WTC11 (cell line): ENCODE data around the gene SYNPO2. TPM values are rescaled to one million over a fixed set of nuclear protein-coding genes. Genes with fewer than 3 reads are reported as not detected.

Experiments
- ATAC-seq: fragments of 200-7000 bp; cut with Tn5 transposase; 2 replicates; pipeline ENCODE4 v1.10.0; 2021; ENCODE audit warnings: mild to moderate bottlenecking, moderate library complexity
- CTCF ChIA-PET: fragments of 300-600 bp; sonication (Branson Sonifier 250); formaldehyde crosslinking; loops from one replicate; lab custom pipeline; 2021; ENCODE audit warnings: antibody characterized with exemption; lab: Charles Lee
- POLR2A ChIA-PET: fragments of 350-600 bp; sonication (Branson Sonifier 250); formaldehyde crosslinking; loops from one replicate; lab custom pipeline; 2021; ENCODE audit warnings: antibody characterized with exemption; lab: Charles Lee
- DNase-seq: peaks from one replicate; pipeline ENCODE4 v3.0.0; 2021; ENCODE audit warnings: low spot score
- H3K27ac Mint-ChIP-seq: 2 replicates; pipeline ENCODE4 v1.8.0; 2021; ENCODE audit warnings: mixed read lengths
- H3K27me3 Mint-ChIP-seq: 2 replicates; pipeline ENCODE4 v1.8.0; 2021; ENCODE audit warnings: low read depth, mild to moderate bottlenecking, moderate library complexity, mixed read lengths
- H3K36me3 Mint-ChIP-seq: 2 replicates; pipeline ENCODE4 v1.8.0; 2021; ENCODE audit warnings: mixed read lengths
- H3K4me1 Mint-ChIP-seq: 2 replicates; pipeline ENCODE4 v1.8.0; 2022; ENCODE audit warnings: mixed read lengths
- H3K4me3 Mint-ChIP-seq: 2 replicates; pipeline ENCODE4 v1.8.0; 2021; ENCODE audit warnings: mild to moderate bottlenecking, moderate library complexity, mixed read lengths
- H3K9me3 Mint-ChIP-seq: 2 replicates; pipeline ENCODE4 v1.8.0; 2021; ENCODE audit warnings: mixed read lengths
- ATF1 ChIP-seq: sonication (generic); formaldehyde crosslinking; IDR thresholded peaks from 2 replicates; pipeline ENCODE4 v1.8.1; 2023; ENCODE audit warnings: mild to moderate bottlenecking, moderate library complexity, missing genetic modification reagents
- ATF3 ChIP-seq: sonication (generic); formaldehyde crosslinking; conservative IDR thresholded peaks from 2 replicates; pipeline ENCODE4 v1.8.1; 2022; ENCODE audit warnings: mild to moderate bottlenecking, missing genetic modification reagents
- E2F5 ChIP-seq: sonication (generic); formaldehyde crosslinking; IDR thresholded peaks from 2 replicates; pipeline ENCODE4 v1.8.1; 2022; ENCODE audit warnings: mild to moderate bottlenecking, moderate library complexity, missing genetic modification reagents
- FOXJ3 ChIP-seq: sonication (generic); formaldehyde crosslinking; IDR thresholded peaks from 2 replicates; pipeline ENCODE4 v1.9.0; 2021; ENCODE audit warnings: missing genetic modification reagents, mild to moderate bottlenecking, borderline replicate concordance
- FOXK1 ChIP-seq: sonication (generic); formaldehyde crosslinking; IDR thresholded peaks from 2 replicates; pipeline ENCODE4 v1.8.0; 2022; ENCODE audit warnings: mild to moderate bottlenecking, moderate library complexity, missing genetic modification reagents
- GABPB1 ChIP-seq: sonication (generic); formaldehyde crosslinking; IDR thresholded peaks from 2 replicates; pipeline ENCODE4 v1.8.1; 2023; ENCODE audit warnings: mild to moderate bottlenecking, missing genetic modification reagents
- GTF2I ChIP-seq: fragments of 250-450 bp; sonication (Bioruptor Pico); conservative IDR thresholded peaks from 2 replicates; pipeline ENCODE4 v1.4.0; 2021; ENCODE audit warnings: mild to moderate bottlenecking
- MAX ChIP-seq: sonication (generic); formaldehyde crosslinking; IDR thresholded peaks from 2 replicates; pipeline ENCODE4 v1.8.0; 2022; ENCODE audit warnings: mild to moderate bottlenecking, missing genetic modification reagents
- NFYB ChIP-seq: sonication (generic); formaldehyde crosslinking; conservative IDR thresholded peaks from 2 replicates; pipeline ENCODE4 v1.8.0; 2022; ENCODE audit warnings: low read depth, missing genetic modification reagents
- NR1H2 ChIP-seq: sonication (generic); formaldehyde crosslinking; IDR thresholded peaks from 2 replicates; pipeline ENCODE4 v1.9.0; 2021; ENCODE audit warnings: mild to moderate bottlenecking, moderate library complexity, missing genetic modification reagents
- NR2C2 ChIP-seq: sonication (generic); formaldehyde crosslinking; IDR thresholded peaks from 2 replicates; pipeline ENCODE4 v1.8.0; 2022; ENCODE audit warnings: mild to moderate bottlenecking, missing genetic modification reagents
- PRDM15 ChIP-seq: sonication (generic); formaldehyde crosslinking; IDR thresholded peaks from 2 replicates; pipeline ENCODE4 v1.8.0; 2022; ENCODE audit warnings: missing genetic modification reagents
- SMAD4 ChIP-seq: sonication (generic); formaldehyde crosslinking; IDR thresholded peaks from 2 replicates; pipeline ENCODE4 v1.8.0; 2022; ENCODE audit warnings: mild to moderate bottlenecking, missing genetic modification reagents
- ZBTB43 ChIP-seq: sonication (generic); formaldehyde crosslinking; IDR thresholded peaks from 2 replicates; pipeline ENCODE4 v1.8.1; 2023; ENCODE audit warnings: mild to moderate bottlenecking, missing genetic modification reagents
- ZMAT4 ChIP-seq: fragments of 250-450 bp; sonication (Bioruptor Pico); IDR thresholded peaks from 2 replicates; pipeline ENCODE4 v1.9.0; 2021; ENCODE audit warnings: mild to moderate bottlenecking
- ZNF423 ChIP-seq: fragments of 250-450 bp; sonication (Bioruptor Pico); IDR thresholded peaks from 2 replicates; pipeline ENCODE4 v2.1.2; 2022; ENCODE audit warnings: mild to moderate bottlenecking, moderate library complexity
- total RNA-seq: library from RNA; stranded (reverse); gene quantifications from 3 replicates; pipeline ENCODE4 v1.2.3, GENCODE V29; 2021
- TF ChIP-seq, protein P1 (sequence below): sonication (generic); formaldehyde crosslinking; IDR thresholded peaks from 2 replicates; pipeline ENCODE4 v1.8.0; 2022; ENCODE audit warnings: mild to moderate bottlenecking, missing genetic modification reagents
- TF ChIP-seq, protein P2 (sequence below): fragments of 250-450 bp; sonication (Bioruptor Pico); IDR thresholded peaks from 2 replicates; pipeline ENCODE4 v1.9.0; 2021; ENCODE audit warnings: mild to moderate bottlenecking, borderline replicate concordance

The SYNPO2 gene
- total RNA-seq, 1 experiment from 2014 or later, result 1.9 TPM

DNA sequence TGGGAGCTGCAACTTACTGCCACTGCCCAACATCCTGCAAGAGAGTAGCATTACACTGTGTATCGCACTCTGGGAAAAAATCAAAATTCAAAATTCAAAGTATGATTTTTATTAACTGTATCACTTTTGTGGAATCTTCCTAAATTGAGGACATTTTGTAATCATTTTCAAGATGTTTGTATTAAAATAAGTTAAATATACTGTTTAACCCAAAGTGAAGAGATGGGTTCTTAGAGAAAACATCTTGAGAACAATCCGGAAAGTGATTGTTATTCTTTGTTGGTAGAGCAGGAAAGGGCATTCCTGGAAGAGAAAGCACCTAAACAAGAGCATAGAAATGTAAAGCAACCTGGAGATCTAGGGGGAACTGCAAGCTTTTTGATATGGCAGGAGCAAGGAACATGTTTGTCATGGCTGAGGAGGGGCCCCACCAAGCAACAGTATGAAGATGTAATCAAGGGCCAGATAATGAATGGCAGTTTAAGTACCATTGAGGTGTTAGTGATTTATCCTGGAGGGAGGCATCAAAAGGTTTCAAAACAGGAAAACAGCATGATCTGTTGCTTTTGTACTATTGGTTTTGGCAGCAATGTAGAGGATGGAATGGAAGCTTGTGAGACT is 38.7 kb upstream of the SYNPO2 start (continued):
- TF ChIP-seq ATF3 (CRISPR knock-in tag) (no peak), ATF1 (no peak), NR2C2 (no peak), FOXK1 (no peak; the same call in 1 of the 2 replicates), NR1H2 (no peak)
- TF ChIP-seq, protein P1, sequence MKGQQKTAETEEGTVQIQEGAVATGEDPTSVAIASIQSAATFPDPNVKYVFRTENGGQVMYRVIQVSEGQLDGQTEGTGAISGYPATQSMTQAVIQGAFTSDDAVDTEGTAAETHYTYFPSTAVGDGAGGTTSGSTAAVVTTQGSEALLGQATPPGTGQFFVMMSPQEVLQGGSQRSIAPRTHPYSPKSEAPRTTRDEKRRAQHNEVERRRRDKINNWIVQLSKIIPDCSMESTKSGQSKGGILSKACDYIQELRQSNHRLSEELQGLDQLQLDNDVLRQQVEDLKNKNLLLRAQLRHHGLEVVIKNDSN (CRISPR knock-in tag), result no peak

DNA sequence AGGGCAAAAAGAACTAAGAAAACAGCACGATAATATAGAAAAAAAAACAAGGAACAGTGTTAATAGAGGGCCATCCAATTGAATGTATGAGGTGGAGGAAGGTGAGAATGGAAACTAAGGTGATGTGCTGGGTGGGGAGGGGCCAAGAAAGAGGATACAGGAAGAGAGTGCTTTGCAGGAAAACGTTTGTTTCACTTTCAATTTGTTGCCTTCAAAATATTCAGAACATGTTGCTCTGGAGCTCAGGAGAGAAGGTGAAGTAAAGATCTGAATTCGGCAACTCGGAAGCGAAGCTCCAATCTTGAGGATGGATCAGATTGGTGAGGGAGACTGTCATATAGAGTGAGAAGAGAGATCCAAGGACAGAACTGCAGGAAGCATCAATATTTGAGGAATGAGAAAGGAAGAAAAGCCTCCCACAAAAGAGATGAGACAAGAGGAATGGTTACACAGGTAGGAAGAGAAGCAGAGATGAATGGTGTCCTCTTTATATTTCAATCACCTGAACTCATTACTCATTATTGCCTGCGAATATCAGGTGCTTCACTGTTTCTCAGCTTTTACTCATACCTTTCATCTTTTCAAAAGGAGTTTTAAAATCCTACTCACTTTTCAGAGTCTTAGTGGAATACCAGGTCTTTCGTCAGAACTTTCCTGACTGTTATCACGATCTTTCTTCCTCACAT is 38.0 kb upstream of the SYNPO2 start:
- ChIA-PET CTCF (interaction anchor here (1.0 to 3.0 kb wide), 5 partner anchors 14 to 427 kb away, joined by 3 to 12 read pairs (median 3); partner anchors contain the start of gene SEC24D), POLR2A (interaction anchor here (1.5 kb wide), 1 partner anchor 16 kb away, joined by 7 read pairs; no protein-coding TSS in a partner anchor)
- Mint-ChIP-seq H3K27ac (peak overlapping the region; percentile 98), H3K4me3 (peak overlapping the region; percentile 86), H3K27me3 (no peaks in the 10 kb centered on the region), H3K36me3 (no peaks in the 10 kb centered on the region), H3K4me1 (peaks cover 60% of the 10 kb centered on the region), H3K9me3 (no peaks in the 10 kb centered on the region)
- TF ChIP-seq FOXK1 (peak; percentile 17; the same call in 1 of the 2 replicates), SMAD4 (CRISPR knock-in tag) (no peak)
- DNase-seq (no peak), ATAC-seq (peak; percentile 82)

DNA sequence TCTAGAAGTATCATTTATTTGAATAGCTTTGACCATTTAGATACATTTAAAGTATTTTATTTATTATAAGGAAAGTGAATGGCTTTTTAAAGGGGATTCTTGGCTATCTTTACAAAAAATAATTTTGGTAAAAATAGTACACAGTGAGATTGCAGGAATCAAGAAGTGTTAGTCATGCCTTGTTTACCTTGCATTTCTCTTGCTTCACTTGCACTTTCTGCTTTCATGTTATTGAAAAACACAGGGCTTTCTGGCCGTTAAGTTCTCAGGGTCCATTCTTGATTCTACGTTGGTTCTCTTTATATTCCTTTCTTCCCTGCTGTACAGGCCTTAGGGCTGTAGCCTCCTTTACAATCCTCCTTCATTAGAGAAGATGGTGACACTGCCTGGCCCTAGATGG is 30.9 kb upstream of the SYNPO2 start:
- Mint-ChIP-seq H3K4me1 (peaks cover 12% of the 10 kb centered on the region), H3K9me3 (peaks cover 6% of the 10 kb centered on the region), H3K27ac (peak overlapping the region; percentile 15; the same call in 1 of the 2 replicates), H3K36me3 (0 out of 2 replicates have a peak, but pooled peaks cover 4% of the 10 kb centered on the region), H3K27me3 (no peaks in the 10 kb centered on the region), H3K4me3 (no peak overlapping the region)
- POLR2A ChIA-PET, result no interaction called here
- ATAC-seq (no peak), DNase-seq (no peak)
- CTCF ChIA-PET, result no interaction called here
- no peak for TF ChIP-seq NFYB (CRISPR knock-in tag)
- no peak for TF ChIP-seq PRDM15 (CRISPR knock-in tag)
- TF ChIP-seq, protein P2, sequence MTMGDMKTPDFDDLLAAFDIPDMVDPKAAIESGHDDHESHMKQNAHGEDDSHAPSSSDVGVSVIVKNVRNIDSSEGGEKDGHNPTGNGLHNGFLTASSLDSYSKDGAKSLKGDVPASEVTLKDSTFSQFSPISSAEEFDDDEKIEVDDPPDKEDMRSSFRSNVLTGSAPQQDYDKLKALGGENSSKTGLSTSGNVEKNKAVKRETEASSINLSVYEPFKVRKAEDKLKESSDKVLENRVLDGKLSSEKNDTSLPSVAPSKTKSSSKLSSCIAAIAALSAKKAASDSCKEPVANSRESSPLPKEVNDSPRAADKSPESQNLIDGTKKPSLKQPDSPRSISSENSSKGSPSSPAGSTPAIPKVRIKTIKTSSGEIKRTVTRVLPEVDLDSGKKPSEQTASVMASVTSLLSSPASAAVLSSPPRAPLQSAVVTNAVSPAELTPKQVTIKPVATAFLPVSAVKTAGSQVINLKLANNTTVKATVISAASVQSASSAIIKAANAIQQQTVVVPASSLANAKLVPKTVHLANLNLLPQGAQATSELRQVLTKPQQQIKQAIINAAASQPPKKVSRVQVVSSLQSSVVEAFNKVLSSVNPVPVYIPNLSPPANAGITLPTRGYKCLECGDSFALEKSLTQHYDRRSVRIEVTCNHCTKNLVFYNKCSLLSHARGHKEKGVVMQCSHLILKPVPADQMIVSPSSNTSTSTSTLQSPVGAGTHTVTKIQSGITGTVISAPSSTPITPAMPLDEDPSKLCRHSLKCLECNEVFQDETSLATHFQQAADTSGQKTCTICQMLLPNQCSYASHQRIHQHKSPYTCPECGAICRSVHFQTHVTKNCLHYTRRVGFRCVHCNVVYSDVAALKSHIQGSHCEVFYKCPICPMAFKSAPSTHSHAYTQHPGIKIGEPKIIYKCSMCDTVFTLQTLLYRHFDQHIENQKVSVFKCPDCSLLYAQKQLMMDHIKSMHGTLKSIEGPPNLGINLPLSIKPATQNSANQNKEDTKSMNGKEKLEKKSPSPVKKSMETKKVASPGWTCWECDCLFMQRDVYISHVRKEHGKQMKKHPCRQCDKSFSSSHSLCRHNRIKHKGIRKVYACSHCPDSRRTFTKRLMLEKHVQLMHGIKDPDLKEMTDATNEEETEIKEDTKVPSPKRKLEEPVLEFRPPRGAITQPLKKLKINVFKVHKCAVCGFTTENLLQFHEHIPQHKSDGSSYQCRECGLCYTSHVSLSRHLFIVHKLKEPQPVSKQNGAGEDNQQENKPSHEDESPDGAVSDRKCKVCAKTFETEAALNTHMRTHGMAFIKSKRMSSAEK (CRISPR knock-in tag), result no peak
- TF ChIP-seq MAX (CRISPR knock-in tag), result no peak
- no peak for TF ChIP-seq ATF1
- no peak for TF ChIP-seq GTF2I (CRISPR knock-in tag)
- TF ChIP-seq GABPB1 (CRISPR knock-in tag), result no peak
- TF ChIP-seq ZBTB43 (CRISPR knock-in tag), result no peak
- no peak for TF ChIP-seq ZNF423
- TF ChIP-seq ZMAT4 (CRISPR knock-in tag), result no peak
- no peak for TF ChIP-seq FOXJ3 (CRISPR knock-in tag)
- TF ChIP-seq E2F5, result no peak
